HL-60 (cell line): Measurements from ENCODE around the gene MCCC1.
"Not testable (repeated sequence)": the region's sequence is repeated elsewhere in the genome, so short reads cannot be mapped to it uniquely, and the experiment has no call there.

ENCODE experiments used
- DNase-seq, 2 experiments: peaks; one replicate each; pipeline ENCODE4 v3.0.0-alpha.2; 2010 to 2020; ENCODE audit warnings: low read depth in 1 of 2, low spot score in 1 of 2
- H3K27ac ChIP-seq: fragments of 250-450 bp; sonication (Bioruptor Pico); replicated peaks from 2 replicates; pipeline ENCODE4 v1.5.1; 2020; ENCODE audit warnings: mild to moderate bottlenecking, moderate library complexity
- H3K27me3 ChIP-seq: fragments of 250-450 bp; sonication (Bioruptor Pico); 2 replicates; pipeline ENCODE4 v1.5.1; 2021; ENCODE audit warnings: mild to moderate bottlenecking, moderate library complexity; ENCODE audit not compliant: insufficient read depth, poor library complexity, severe bottlenecking
- H3K4me3 ChIP-seq: replicated peaks from 2 replicates; pipeline ENCODE4 v1.5.1; 2011; ENCODE audit warnings: mild to moderate bottlenecking, control low read depth, low read length; ENCODE audit not compliant: insufficient read depth
- GABPA ChIP-seq: IDR thresholded peaks from 2 replicates; pipeline ENCODE4 v1.6.1; 2012; ENCODE audit warnings: low read depth
- POLR2AphosphoS5 ChIP-seq: IDR thresholded peaks from 2 replicates; pipeline ENCODE4 v1.6.1; 2012; ENCODE audit warnings: low read depth
- SPI1 ChIP-seq: IDR thresholded peaks from 2 replicates; pipeline ENCODE4 v1.6.1; 2012; ENCODE audit warnings: low read depth, mild to moderate bottlenecking, borderline replicate concordance
- TF ChIP-seq, protein P1 (sequence below): IDR thresholded peaks from one replicate; pipeline ENCODE4 v1.5.1; 2011; ENCODE audit warnings: low read length, control low read depth, inconsistent platforms; ENCODE audit not compliant: insufficient read depth
- TF ChIP-seq, protein P2 (sequence below): IDR thresholded peaks from 2 replicates; pipeline ENCODE4 v1.6.1; 2012; ENCODE audit warnings: low read depth; ENCODE audit not compliant: insufficient replicate concordance

The MCCC1 gene

DNA sequence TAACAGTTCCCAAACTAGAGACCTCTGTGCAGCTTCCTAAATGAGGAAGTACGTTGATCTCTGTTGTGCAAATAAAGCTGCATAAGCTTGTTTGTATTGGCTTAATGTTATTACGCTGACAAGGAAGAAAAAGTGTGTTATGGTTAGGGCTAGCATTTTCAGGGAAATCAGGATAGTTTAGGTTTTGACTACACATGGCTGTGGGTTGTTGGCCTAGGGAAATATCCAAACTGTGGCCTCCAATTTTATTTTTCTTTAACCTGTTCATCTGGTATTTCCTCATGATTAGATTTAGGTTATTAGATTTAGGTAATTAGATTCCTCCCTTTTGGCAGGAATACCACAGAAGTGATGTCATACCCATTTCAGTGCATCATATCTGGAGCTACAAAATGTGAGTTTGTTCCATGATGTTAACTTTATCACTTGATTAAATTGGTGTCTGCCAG is 8.7 kb upstream of the MCCC1 start:
- TF ChIP-seq, protein P1, sequence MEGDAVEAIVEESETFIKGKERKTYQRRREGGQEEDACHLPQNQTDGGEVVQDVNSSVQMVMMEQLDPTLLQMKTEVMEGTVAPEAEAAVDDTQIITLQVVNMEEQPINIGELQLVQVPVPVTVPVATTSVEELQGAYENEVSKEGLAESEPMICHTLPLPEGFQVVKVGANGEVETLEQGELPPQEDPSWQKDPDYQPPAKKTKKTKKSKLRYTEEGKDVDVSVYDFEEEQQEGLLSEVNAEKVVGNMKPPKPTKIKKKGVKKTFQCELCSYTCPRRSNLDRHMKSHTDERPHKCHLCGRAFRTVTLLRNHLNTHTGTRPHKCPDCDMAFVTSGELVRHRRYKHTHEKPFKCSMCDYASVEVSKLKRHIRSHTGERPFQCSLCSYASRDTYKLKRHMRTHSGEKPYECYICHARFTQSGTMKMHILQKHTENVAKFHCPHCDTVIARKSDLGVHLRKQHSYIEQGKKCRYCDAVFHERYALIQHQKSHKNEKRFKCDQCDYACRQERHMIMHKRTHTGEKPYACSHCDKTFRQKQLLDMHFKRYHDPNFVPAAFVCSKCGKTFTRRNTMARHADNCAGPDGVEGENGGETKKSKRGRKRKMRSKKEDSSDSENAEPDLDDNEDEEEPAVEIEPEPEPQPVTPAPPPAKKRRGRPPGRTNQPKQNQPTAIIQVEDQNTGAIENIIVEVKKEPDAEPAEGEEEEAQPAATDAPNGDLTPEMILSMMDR = no peak
- TF ChIP-seq GABPA (no peak), POLR2AphosphoS5 (no peak), SPI1 (peak; percentile 70; the same call in 1 of the 2 replicates)
- TF ChIP-seq, protein P2, sequence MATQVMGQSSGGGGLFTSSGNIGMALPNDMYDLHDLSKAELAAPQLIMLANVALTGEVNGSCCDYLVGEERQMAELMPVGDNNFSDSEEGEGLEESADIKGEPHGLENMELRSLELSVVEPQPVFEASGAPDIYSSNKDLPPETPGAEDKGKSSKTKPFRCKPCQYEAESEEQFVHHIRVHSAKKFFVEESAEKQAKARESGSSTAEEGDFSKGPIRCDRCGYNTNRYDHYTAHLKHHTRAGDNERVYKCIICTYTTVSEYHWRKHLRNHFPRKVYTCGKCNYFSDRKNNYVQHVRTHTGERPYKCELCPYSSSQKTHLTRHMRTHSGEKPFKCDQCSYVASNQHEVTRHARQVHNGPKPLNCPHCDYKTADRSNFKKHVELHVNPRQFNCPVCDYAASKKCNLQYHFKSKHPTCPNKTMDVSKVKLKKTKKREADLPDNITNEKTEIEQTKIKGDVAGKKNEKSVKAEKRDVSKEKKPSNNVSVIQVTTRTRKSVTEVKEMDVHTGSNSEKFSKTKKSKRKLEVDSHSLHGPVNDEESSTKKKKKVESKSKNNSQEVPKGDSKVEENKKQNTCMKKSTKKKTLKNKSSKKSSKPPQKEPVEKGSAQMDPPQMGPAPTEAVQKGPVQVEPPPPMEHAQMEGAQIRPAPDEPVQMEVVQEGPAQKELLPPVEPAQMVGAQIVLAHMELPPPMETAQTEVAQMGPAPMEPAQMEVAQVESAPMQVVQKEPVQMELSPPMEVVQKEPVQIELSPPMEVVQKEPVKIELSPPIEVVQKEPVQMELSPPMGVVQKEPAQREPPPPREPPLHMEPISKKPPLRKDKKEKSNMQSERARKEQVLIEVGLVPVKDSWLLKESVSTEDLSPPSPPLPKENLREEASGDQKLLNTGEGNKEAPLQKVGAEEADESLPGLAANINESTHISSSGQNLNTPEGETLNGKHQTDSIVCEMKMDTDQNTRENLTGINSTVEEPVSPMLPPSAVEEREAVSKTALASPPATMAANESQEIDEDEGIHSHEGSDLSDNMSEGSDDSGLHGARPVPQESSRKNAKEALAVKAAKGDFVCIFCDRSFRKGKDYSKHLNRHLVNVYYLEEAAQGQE = no peak
- DNase-seq = peak; percentile 31 to 35
- Histone ChIP-seq H3K4me3 (no peak overlapping the region), H3K27ac (0 out of 2 replicates have a peak overlapping the region, but pooled peaks have one; percentile 19), H3K27me3 (no peaks in the 10 kb centered on the region)

DNA sequence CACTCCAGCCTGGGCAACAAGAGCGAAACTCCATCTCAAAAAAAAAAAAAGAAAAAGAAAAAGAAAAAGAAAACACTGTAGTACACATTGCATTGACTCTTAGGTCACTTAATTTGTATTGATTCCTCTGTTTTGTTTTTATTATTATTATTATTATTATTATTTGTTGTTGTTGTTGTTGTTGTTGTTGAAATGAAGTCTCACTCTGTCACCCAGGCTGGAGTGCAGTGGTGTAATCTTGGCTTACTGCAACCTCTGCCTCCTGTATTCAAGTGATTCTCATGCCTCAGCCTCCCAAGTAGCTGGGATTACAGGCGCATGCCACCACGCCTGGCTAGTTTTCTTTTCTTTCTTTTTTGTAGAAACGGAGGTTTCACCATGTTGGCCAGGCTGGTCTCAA is 8.1 kb upstream of the MCCC1 start:
- not testable (repeated sequence) for H3K27ac ChIP-seq, DNase-seq, H3K4me3 ChIP-seq

DNA sequence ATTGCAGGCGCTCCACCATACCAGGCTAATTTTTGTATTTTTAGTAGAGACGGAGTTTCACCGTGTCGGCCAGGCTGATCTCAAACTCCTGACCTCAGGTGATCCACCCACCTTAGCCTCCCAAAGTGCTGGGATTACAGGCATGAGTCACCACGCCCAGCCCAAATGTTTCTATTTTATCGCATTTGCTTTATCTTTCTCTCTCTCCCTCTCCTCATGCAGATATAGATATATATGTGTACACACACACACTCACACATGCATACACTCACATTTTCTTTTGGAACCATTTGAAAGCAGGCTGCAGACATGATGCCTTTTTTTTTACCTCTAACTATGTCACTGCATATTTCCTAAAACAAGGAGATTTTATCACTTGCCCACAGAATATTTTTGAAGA is 7.3 kb upstream of the MCCC1 start:
- no peak for TF ChIP-seq GABPA
- TF ChIP-seq, protein P2 = no peak
- TF ChIP-seq POLR2AphosphoS5 = no peak
- TF ChIP-seq SPI1 = no peak
- TF ChIP-seq, protein P1 = no peak
- Histone ChIP-seq H3K4me3 (no peak overlapping the region), H3K27ac (no peak overlapping the region), H3K27me3 (no peaks in the 10 kb centered on the region)
- DNase-seq = no peak

More for the DNA sequence above, 8.1 kb upstream of the MCCC1 start:
- H3K27me3 ChIP-seq = not testable (repeated sequence)

DNA sequence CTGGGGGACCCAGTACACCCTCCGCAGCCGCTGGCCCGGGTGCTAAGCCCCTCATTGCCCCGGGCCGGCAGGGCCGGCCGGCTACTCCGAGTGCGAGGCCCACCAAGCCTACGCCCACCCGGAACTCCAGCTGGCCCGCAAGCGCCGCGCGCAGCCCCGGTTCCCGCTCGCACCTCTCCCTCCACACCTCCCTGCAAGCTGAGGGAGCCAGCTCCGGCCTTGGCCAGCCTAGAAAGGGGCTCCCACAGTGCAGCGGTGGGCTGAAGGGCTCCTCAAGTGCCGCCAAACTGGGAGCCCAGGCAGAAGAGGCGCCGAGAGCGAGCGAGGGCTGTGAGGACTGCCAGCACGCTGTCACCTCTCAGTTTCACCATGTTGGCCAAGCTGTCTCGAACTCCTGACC is 4.7 kb upstream of the MCCC1 start:
- H3K27ac ChIP-seq, H3K4me3 ChIP-seq, H3K27me3 ChIP-seq, DNase-seq: not testable (repeated sequence)

DNA sequence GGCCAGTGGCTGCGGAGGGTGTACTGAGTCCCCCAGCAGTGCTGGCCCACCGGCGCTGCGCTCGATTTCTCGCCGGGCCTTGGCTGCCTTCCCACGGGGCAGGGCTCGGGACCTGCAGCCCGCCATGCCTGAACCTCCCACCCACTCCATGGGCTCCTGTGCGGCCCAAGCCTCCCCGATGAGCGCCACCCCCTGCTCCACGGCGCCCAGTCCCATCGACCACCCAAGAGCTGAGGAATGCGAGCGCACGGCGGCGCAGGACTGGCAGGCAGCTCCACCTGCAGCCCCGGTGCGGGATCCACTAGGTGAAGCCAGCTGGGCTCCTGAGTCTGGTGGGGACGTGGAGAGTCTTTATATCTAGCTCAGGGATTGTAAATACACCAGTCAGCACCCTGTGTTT is 1.7 kb upstream of the MCCC1 start:
- not testable (repeated sequence) for H3K27me3 ChIP-seq, H3K27ac ChIP-seq, H3K4me3 ChIP-seq, DNase-seq
